NK-92 treated with Interleukin-12 subunit alpha and Interleukin-12 subunit beta, amount 100 ng/mL, for 24 hours (cell line): ENCODE data around the gene TCAF1.
"Not testable (repeated sequence)": the region's sequence is repeated elsewhere in the genome, so short reads cannot be mapped to it uniquely, and the experiment has no call there.

ENCODE experiments used
- DNase-seq: peaks from one replicate; lab custom pipeline; 2025; lab: John Stamatoyannopoulos, UW

The TCAF1 gene

GRCh38 chr7:143850682-143851081 is 51.3 kb downstream of the TCAF1 start:
- DNase-seq = no peak

- no peak for DNase-seq
Observed at GRCh38 chr7:143849785-143850479, 52.0 kb downstream of the TCAF1 start.

GRCh38 chr7:143848192-143848591 is 53.8 kb downstream of the TCAF1 start:
- DNase-seq = no peak

- DNase-seq = no peak
Observed at GRCh38 chr7:143846692-143847091, 55.3 kb downstream of the TCAF1 start.

GRCh38 chr7:143841696-143842095 is 60.3 kb downstream of the TCAF1 start:
- DNase-seq = not testable (repeated sequence)

GRCh38 chr7:143840062-143840461 is 61.9 kb downstream of the TCAF1 start:
- DNase-seq = not testable (repeated sequence)

GRCh38 chr7:143837223-143837622 is 64.8 kb downstream of the TCAF1 start:
- DNase-seq = not testable (repeated sequence)

- DNase-seq = peak; percentile 90
Observed at GRCh38 chr7:143836622-143837021, 65.4 kb downstream of the TCAF1 start.

- DNase-seq = not testable (repeated sequence)
Observed at GRCh38 chr7:143836088-143836487, 65.9 kb downstream of the TCAF1 start.

- DNase-seq = not testable (repeated sequence)
Observed at GRCh38 chr7:143826578-143826977, 75.4 kb downstream of the TCAF1 start.

GRCh38 chr7:143824295-143825135 is 77.5 kb downstream of the TCAF1 start:
- not testable (repeated sequence) for DNase-seq

- not testable (repeated sequence) for DNase-seq
Observed at GRCh38 chr7:143823634-143824294, 78.2 kb downstream of the TCAF1 start.

- DNase-seq = not testable (repeated sequence)
Observed at GRCh38 chr7:143821392-143822277, 80.3 kb downstream of the TCAF1 start.

GRCh38 chr7:143817873-143818272 is 84.1 kb downstream of the TCAF1 start:
- DNase-seq = not testable (repeated sequence)

GRCh38 chr7:143816471-143817133 is 85.4 kb downstream of the TCAF1 start:
- DNase-seq = not testable (repeated sequence)

GRCh38 chr7:143810639-143811038 is 91.3 kb downstream of the TCAF1 start:
- not testable (repeated sequence) for DNase-seq

GRCh38 chr7:143806664-143807071 is 95.3 kb downstream of the TCAF1 start:
- not testable (repeated sequence) for DNase-seq
